GM12872 (cell line): ENCODE data around the gene NUB1.

Source experiments
- CTCF ChIP-seq: IDR thresholded peaks from 3 replicates; pipeline ENCODE4 v1.5.1; 2011; ENCODE audit warnings: low read depth, mild to moderate bottlenecking, low read length, moderate library complexity; ENCODE audit not compliant: insufficient read depth

NUB1 gene

DNA sequence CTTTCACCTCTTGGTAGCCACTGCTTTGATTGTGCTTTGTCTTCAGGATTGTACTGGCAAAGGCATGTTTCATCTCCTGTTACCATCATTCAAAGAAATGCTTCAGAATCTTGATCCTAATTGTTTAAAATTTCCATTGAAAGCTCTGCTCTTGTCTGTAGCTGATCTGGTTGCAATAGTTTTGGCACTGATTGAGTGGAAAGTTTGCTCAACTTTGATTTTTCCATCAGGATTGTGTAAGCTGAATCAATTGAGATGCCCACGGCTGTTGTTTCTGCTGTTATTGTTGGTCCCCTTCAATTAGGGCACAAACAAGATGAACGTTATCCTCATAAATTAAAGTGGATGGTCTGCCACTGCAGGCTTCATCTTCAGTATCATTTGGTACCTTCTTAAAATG lies 14.6 kb upstream of the NUB1 start:
- no peak for TF ChIP-seq CTCF

- no peak for TF ChIP-seq CTCF
Observed at GRCh38 chr7:151327659-151328058, 14.0 kb upstream of the NUB1 start.

DNA sequence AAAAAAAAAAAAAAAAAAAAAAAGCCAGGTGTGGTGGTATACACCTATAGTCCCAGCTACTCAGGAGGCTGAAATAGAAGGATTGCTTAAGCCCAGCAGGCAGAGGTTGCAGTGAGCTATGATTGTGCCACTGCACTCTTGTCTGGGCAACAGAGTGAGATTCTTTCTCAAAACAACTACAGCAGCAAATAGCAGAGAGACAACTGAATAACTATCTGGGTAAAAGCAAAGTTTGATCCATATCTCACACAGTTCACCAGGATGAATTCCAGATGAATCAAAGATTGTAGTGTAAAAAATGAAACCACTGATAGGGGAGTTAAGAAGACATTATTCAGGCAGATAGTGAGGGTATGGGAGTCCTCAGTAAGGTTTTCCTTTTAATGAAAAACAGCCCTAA lies 11.4 kb upstream of the NUB1 start:
- no peak for TF ChIP-seq CTCF

- TF ChIP-seq CTCF, result no peak
Observed at GRCh38 chr7:151330661-151331060, 11.0 kb upstream of the NUB1 start.

DNA sequence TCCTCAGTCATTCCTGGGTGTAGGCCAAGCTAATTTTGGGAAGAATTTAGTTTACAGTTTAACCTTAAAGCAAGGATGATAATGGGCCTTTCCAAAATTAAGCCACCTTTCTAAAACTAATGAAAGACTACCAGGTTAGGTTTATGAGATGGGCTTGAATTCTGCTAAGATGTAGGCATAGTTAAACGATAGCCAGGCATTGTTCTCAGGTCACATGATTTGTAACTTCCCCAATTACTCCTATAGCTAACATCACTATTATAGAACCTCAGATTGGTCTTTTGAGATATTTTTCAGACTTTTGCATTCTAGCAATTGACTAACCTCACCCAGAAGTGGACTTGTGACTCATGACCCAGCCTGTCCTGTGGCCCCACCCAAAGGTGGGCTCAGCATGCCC lies 7.0 kb upstream of the NUB1 start:
- no peak for TF ChIP-seq CTCF

DNA sequence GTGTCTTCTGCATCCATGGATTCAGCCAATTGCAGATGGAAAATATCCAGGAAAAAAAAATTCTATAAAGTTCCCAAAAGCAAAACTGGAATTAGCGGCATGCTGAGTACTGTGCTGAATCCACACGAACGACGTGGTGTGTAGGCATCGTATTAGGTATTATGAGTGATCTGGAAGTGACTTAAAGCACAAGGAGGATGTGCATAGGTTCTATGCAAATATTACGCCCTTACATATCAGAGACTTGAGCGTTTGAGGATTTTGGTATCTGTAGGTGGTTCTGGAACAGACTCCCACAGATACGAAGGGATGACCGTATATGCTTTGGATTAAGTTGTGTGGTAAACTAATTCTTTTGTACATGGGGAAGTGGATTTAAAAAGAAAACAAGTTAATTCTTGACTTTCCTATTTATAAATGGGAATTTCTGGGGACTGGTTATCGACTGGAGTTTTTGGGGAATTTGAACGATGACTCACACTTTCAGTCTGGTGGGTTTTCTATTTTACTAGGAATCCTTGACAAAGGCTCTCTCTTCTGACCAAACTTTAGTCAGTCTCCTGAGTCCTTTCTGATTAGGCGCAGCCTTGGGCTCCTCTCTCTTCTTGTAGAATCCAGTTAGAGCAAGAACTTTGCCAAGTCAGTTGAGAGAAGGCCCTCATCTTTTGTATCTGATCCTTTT lies 5.4 kb upstream of the NUB1 start:
- TF ChIP-seq CTCF, result no peak

DNA sequence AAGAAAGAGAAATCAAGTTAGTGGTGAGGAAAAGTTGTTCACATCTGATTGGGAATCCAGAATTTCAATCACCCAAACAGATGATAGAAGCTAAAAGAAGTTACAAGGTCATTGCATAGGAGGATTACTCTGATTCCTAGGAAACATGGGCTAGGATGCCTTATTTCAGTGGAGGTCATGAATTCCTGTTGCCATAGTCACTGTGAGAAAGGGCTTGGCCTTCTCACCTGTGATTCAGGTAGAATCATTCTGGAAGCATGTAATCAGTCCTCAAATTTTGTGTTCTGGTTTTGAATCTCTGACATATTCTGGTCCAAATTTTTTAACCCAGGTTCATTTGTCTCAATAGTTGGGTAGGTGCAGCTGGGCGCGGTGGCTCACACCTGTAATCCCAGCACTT lies 4.3 kb upstream of the NUB1 start:
- no peak for TF ChIP-seq CTCF
